ACC112 (cell line): ENCODE results near the gene ATP5MG.

ENCODE experiments used
- H2AFZ ChIP-seq: fragments of 200-600 bp; sonication (generic); one replicate; pipeline ENCODE4 v1.6.0; 2017; ENCODE audit warnings: antibody characterized with exemption, low read length; ENCODE audit not compliant: unreplicated experiment
- H3K27ac ChIP-seq: fragments of 200-600 bp; sonication (generic); 2 replicates; pipeline ENCODE4 v1.5.1; 2014; ENCODE audit warnings: low read depth, mild to moderate bottlenecking, antibody characterized with exemption, low read length, moderate library complexity
- H3K27me3 ChIP-seq: fragments of 200-600 bp; sonication (generic); 2 replicates; pipeline ENCODE4 v1.6.1; 2014; ENCODE audit warnings: mild to moderate bottlenecking, antibody characterized with exemption, low read length, moderate library complexity, mixed read lengths; ENCODE audit not compliant: insufficient read depth
- H3K36me3 ChIP-seq: fragments of 200-600 bp; sonication (generic); 2 replicates; pipeline ENCODE4 v1.6.1; 2016; ENCODE audit warnings: mild to moderate bottlenecking, antibody characterized with exemption, low read length, moderate library complexity, mixed read lengths; ENCODE audit not compliant: insufficient read depth
- H3K4me1 ChIP-seq: fragments of 200-600 bp; sonication (generic); one replicate; pipeline ENCODE4 v1.6.1; 2016; ENCODE audit warnings: low read length, mixed read lengths; ENCODE audit not compliant: insufficient read depth, unreplicated experiment, control insufficient read depth
- H3K4me3 ChIP-seq: fragments of 200-600 bp; sonication (generic); 2 replicates; pipeline ENCODE4 v1.5.1; 2014; ENCODE audit warnings: mild to moderate bottlenecking, low read depth, low read length
- H3K79me2 ChIP-seq: fragments of 200-600 bp; sonication (generic); one replicate; pipeline ENCODE4 v1.6.0; 2016; ENCODE audit warnings: low read length; ENCODE audit not compliant: control insufficient read depth, unreplicated experiment, insufficient read depth

Gene ATP5MG, protein sequence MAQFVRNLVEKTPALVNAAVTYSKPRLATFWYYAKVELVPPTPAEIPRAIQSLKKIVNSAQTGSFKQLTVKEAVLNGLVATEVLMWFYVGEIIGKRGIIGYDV

DNA sequence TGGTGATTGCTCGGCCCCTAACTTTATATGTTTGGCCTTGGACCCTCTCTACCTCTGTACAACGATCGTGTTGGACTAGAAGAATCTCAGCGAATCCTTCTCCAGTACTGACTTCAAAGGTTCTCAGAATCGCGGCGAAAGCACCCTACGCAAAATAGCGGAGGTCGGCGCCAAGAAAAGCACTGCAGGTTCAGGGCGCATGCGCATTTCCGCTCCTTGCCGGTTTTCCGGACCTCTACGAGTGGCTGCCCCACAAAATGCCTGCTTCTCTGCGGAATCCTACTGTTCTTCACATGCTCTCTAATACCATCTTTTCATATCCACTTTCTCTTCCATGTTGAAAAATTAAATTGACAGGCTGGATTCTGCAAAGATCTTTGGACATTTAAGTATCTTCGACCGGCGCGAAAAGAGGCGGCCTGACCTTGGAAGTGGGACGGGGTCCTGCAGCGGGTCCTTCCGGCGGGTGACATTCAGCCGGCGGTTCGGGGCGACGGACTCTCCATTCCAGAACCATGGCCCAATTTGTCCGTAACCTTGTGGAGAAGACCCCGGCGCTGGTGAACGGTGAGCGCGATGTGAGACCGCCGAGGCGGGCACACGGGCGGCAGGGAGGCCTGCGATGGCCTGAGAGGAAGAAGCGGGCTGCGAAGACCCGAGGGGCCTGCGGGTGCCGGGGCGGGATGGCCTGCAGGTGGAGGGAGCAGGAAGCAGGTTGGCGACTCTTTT, at the start of gene ATP5MG:
TSS of gene ATP5MG (plus strand) at position 456 of the 729 bp plus-strand sequence. CDS start at position 516, 60 bp downstream.
- H3K36me3 ChIP-seq, result no peaks in the 10 kb centered on the region
- H3K4me1 ChIP-seq, result peaks cover 26% of the 10 kb centered on the region
- H2AFZ ChIP-seq, result peak within 1 kb of the TSS; percentile 92
- H3K27ac ChIP-seq, result peak within 1 kb of the TSS; percentile 79
- H3K4me3 ChIP-seq, result peak within 1 kb of the TSS; percentile 95
- H3K27me3 ChIP-seq, result no peaks in the 10 kb centered on the region
- H3K79me2 ChIP-seq, result peaks cover 48% of the 10 kb centered on the region

DNA sequence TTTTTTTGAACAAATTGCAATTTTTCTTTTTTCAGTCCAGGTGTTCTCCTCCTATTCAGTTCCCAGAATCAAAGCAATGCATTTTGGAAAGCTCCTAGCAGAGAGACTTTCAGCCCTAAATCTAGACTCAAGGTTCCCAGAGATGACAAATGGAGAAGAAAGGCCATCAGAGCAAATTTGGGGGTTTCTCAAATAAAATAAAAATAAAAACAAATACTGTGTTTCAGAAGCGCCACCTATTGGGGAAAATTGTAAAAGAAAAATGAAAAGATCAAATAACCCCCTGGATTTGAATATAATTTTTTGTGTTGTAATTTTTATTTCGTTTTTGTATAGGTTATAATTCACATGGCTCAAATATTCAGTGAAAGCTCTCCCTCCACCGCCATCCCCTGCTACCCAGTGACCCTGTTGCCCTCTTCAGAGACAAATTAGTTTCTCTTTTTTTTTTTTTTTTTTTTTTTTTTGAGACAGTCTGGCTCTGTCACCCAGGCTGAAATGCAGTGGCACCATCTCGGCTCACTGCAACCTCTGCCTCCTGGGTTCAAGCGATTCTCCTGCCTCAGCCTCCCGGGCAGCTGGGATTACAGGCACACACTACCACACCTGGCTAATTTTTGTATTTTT, 48.2 kb upstream of the ATP5MG start:
- Histone ChIP-seq H3K79me2 (no peaks in the 10 kb centered on the region), H3K4me3 (no peak overlapping the region), H3K4me1 (no peaks in the 10 kb centered on the region), H3K36me3 (no peaks in the 10 kb centered on the region), H2AFZ (peak overlapping the region; percentile 22), H3K27me3 (peaks cover 37% of the 10 kb centered on the region), H3K27ac (no peak overlapping the region)

DNA sequence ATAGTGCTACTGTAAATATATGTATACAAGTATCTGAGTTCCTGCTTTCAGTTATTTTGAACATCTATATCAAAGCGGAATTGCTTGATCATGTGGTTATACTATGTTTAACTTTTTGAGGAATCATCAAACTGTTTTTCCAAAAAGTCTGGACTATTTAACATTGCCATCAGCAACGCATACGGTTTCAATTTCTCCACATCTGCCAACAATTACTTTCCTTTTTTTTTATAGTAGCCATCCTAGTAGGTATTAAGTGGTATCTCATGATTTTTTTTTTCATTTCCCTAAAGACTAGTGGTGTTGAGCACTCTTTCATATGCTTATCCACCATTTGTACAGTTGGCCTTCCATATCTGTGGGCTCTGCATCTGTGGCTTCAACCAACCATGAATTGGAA, 43.3 kb upstream of the ATP5MG start:
- Histone ChIP-seq H3K27me3 (no peaks in the 10 kb centered on the region), H3K4me1 (no peaks in the 10 kb centered on the region), H3K27ac (no peak overlapping the region), H3K36me3 (no peaks in the 10 kb centered on the region), H3K79me2 (peaks cover 35% of the 10 kb centered on the region), H3K4me3 (no peak overlapping the region), H2AFZ (peak overlapping the region; percentile 67)

DNA sequence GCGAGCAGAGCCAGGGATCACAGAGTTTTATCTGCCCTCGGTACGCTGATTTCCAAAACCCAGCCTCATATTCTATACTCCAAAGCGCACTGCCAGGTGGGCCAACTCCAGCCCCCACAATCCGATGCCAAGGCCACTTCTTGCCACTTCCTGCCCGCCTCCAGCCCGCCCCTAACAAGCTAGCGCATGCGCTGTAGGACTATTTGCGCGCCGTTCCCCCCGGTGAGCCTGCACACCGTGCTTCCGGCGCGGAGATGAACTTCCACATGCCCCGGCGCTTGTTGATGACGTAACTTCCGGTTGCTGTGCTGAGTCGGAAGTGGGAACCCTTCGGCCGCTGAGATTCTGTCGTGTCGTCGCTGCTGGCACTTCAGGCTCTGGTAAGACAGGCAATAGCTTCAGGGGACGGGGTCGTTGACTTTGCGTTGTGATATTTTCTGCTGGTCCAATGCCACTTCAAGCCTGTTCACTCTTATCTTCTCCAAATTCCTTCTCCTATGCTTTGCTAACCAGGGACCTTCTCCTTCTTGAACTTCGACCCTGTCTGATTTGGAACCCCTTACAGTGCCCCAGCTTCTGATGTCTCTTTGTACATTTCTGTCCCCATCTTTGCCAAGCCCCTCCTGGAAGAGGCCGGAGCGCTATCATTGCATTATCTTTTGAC, 42.0 kb upstream of the ATP5MG start, which contains the start of gene UBE4A:
TSS of gene UBE4A (plus strand) at position 306 of the 664 bp plus-strand sequence. CDS start 5,481 bp downstream, outside the sequence.
- Histone ChIP-seq H3K27ac (peak within 1 kb of the TSS; percentile 37; the same call in 1 of the 2 replicates), H3K4me3 (peak within 1 kb of the TSS; percentile 97), H3K27me3 (no peaks in the 10 kb centered on the region), H3K79me2 (peaks cover 37% of the 10 kb centered on the region), H2AFZ (peak within 1 kb of the TSS; percentile 99), H3K4me1 (no peaks in the 10 kb centered on the region), H3K36me3 (no peaks in the 10 kb centered on the region)

DNA sequence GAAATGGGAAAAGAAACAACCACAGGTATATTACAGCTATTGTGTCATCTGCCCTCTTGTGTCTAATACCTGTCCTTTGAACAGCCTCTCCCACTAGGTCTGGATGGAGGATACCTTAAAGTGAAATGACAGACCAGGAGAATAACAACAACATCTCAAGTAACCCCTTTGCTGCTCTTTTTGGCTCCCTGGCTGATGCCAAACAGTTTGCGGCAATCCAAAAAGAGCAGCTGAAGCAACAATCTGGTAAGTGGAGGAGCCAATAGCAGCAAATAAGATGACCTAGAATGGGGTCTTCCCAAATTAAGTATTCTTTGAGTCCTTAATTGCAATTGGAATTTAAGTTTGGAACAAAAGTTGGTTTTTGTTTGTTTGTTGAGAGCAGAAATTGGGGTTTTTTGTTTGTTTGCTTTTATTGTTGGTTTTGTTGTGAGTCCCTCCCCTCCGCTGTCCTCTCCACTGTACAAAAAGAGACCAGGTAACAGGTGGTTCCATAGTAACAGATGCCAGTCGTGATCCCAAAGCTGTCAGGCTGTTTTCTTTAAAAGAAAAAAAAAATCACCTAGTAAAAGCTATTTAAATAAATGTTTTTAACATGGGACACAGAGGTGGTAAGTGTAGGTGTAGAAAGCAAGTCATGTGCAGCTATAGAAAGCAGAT, 36.3 kb upstream of the ATP5MG start:
- no peaks in the 10 kb centered on the region for H3K27me3 ChIP-seq
- no peak overlapping the region for H3K4me3 ChIP-seq
- H3K79me2 ChIP-seq, result peaks cover 31% of the 10 kb centered on the region
- H3K36me3 ChIP-seq, result peaks cover 17% of the 10 kb centered on the region
- H3K4me1 ChIP-seq, result no peaks in the 10 kb centered on the region
- no peak overlapping the region for H3K27ac ChIP-seq
- no peak overlapping the region for H2AFZ ChIP-seq

DNA sequence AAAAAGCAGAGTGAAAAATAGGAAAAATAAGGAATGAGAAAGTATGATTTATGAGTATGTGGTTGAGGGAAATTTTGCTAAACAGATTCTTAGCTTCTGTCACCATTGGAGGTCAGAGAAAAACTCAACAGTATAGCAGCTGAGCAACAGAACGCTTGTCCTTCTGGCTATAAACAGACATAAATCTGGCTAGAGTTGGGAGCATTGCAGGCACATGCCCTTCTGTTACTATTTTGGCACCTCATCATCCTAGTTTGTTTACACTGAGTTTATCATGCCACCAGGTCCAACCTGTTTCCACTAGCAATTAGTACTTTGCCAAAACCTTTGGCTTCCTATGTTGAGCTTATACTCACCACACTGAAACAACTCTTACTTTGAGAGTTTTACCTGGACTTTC, 35.1 kb upstream of the ATP5MG start:
- H3K27me3 ChIP-seq, result no peaks in the 10 kb centered on the region
- H3K4me1 ChIP-seq, result no peaks in the 10 kb centered on the region
- no peak overlapping the region for H3K4me3 ChIP-seq
- no peak overlapping the region for H2AFZ ChIP-seq
- peaks cover 19% of the 10 kb centered on the region for H3K79me2 ChIP-seq
- no peak overlapping the region for H3K27ac ChIP-seq
- H3K36me3 ChIP-seq, result peaks cover 22% of the 10 kb centered on the region

DNA sequence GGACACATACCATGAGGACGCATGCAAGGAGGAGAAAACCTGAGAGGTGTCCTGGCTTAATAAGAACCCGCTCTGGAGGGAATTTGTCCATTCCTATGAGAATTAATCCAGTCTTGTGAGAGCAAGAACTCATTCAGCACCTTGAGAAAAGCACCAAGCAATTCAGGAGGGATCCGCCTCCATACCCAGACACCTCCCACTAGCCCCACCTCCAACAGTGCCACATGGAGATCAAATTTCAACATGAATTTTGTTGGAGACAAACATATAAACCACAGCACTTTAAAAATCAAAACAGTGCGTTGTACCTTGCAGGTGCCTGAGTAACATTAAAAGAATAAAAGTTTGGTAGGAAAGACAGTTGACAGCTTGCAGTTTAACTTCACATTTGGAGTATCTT, 30.6 kb upstream of the ATP5MG start:
- no peak overlapping the region for H3K27ac ChIP-seq
- H3K4me1 ChIP-seq, result no peaks in the 10 kb centered on the region
- H3K79me2 ChIP-seq, result no peaks in the 10 kb centered on the region
- H3K4me3 ChIP-seq, result no peak overlapping the region
- no peaks in the 10 kb centered on the region for H3K27me3 ChIP-seq
- no peak overlapping the region for H2AFZ ChIP-seq
- H3K36me3 ChIP-seq, result peaks cover 46% of the 10 kb centered on the region

DNA sequence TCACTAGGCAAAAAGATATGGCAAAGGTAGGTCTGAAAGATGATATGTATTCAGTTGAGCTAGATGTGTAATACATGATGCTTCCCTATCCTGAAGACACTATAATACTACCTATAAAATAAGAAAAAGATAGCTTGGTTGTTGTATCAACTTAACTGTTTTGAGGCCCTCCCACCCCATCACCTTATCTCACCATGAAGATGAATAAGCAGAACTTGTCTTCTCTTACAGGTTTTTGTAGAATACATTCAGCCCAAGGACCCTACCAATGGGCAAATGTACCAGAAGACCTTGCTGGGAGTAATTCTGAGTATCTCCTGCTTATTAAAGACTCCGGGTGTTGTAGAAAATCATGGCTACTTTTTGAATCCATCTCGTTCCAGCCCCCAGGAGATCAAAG, 28.1 kb upstream of the ATP5MG start:
- Histone ChIP-seq H3K79me2 (no peaks in the 10 kb centered on the region), H3K36me3 (peaks cover 39% of the 10 kb centered on the region), H3K4me1 (no peaks in the 10 kb centered on the region), H2AFZ (no peak overlapping the region), H3K4me3 (no peak overlapping the region), H3K27ac (no peak overlapping the region), H3K27me3 (no peaks in the 10 kb centered on the region)

DNA sequence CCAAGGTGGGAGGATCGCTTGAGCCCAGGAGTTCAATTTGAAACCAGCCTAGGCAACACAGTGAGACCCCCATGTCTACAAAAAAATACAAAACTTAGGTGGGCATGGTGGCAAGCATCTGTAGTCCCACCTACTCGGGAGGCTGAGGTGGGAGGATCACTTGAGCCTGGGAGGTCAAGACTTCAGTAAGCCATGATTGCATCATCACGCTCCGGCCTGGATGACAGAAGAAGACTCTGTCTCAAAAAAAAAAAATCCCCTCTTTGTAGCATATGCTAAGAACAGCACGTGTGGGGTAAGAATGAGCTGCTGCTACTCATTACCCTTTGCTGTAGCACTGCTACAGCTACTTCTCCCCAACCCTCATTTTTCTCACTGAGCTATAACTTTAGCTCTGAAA, 27.5 kb upstream of the ATP5MG start:
- peaks cover 33% of the 10 kb centered on the region for H3K36me3 ChIP-seq
- H3K27ac ChIP-seq, result no peak overlapping the region
- no peaks in the 10 kb centered on the region for H3K27me3 ChIP-seq
- H3K79me2 ChIP-seq, result no peaks in the 10 kb centered on the region
- no peak overlapping the region for H3K4me3 ChIP-seq
- no peaks in the 10 kb centered on the region for H3K4me1 ChIP-seq
- no peak overlapping the region for H2AFZ ChIP-seq

DNA sequence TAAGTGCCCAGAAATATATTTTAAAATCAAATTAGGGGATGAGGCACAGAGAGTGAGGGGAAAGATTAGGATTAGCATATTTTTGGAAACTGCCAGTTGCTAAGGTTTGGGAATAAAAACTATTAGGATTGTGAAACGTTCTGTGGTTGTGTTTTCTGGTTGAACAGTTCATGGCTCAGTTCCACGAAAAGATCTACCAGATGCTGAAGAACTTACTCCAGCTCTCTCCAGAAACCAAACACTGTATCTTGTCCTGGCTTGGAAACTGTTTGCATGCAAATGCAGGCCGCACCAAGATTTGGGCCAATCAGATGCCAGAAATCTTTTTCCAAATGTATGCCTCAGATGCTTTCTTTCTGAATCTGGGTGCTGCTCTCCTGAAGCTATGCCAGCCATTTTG, 26.7 kb upstream of the ATP5MG start:
- Histone ChIP-seq H3K4me1 (no peaks in the 10 kb centered on the region), H3K79me2 (no peaks in the 10 kb centered on the region), H3K27me3 (no peaks in the 10 kb centered on the region), H2AFZ (no peak overlapping the region), H3K36me3 (peaks cover 35% of the 10 kb centered on the region), H3K4me3 (no peak overlapping the region), H3K27ac (no peak overlapping the region)
